ENCODE results near the gene MINDY2.

The MINDY2 gene

GRCh38 chr15:58889363-58889762 lies 118.3 kb downstream of the MINDY2 start:
- DNase-seq = no peak

DNA sequence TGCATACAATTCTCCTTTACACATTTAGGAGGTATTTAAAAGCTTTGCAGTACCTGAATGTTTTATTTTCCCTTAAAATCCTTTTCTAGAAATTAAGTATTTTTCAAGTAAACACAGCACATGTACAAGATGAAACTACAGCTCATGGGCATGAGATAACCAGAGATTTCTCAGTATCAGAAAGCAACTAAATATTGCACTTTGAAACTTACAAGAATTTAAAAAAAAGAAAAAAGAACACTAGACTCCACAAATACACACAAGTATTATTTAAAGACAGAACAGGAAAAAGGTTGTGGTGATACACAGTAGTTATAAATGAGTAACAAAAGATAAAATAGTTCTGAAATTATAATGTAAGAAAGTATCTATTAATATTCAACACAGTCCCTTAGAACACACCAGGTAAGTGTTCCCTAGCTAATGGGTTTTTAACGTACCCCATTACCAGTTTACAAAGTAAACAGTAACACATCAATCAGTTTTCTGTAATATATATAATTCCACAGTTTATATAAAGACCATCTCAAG lies 127.1 kb downstream of the MINDY2 start:
- no peak for DNase-seq

- DNase-seq = no peak
Measured at GRCh38 chr15:58900631-58901030, 129.5 kb downstream of the MINDY2 start.

DNA sequence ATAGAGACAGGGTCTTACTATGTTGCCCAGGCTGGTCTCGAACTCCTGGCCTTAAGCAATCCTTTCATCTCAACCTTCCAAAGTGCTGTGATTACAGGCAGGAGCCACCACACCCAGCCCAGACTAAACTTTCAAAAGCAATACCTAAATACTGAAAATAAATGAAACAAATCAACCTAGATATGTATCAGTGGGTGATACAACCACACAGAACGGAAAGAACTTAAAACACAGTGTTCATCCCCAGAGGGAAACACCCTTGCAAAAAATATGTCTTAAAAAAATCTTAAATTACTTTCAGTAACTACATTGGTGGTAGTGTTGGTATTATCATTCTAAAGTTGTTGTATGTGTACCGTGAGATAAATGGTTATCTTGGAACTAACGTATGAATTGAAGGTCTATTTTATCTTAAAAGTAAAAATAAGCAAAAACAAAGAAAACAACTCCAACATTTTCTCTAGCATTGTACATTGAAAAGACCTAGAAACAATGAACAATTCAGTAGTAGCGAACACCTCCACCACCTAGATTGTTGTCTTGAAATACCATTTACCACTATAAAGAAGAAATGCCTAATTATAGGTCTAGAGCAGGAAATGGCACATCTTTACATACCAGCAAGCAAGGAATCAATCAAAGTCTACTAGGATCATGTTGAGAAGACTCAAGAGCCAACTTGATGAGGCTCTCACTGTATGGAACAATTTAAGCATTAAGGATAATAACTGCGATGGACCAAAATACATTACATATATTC lies 137.6 kb downstream of the MINDY2 start:
- no peak for DNase-seq

DNA sequence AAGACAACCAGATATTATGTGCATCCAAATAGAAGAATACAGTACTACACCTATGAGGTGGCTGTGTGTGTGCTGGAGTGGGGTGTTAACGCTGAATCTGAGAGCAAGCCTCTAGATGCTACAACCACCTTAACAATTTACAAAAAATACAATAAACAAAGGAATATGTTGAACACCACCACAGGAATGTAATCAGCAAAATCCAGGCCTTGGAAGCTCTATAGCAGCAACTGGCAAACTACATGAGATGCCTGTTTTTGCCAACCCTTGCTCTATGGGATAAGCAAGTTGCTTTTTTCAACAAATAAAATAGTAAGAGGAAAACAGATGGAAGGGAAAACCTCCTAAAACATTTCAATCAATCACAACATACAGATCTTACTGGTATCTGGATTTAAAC lies 138.5 kb downstream of the MINDY2 start:
- no peak for DNase-seq

GRCh38 chr15:58910456-58910855 lies 139.4 kb downstream of the MINDY2 start:
- no peak for DNase-seq
